ENCODE results near the gene ABHD15.
A peak's percentile ranks its signal among the peaks of the same experiment; 100 is the strongest.

ABHD15 gene

DNA sequence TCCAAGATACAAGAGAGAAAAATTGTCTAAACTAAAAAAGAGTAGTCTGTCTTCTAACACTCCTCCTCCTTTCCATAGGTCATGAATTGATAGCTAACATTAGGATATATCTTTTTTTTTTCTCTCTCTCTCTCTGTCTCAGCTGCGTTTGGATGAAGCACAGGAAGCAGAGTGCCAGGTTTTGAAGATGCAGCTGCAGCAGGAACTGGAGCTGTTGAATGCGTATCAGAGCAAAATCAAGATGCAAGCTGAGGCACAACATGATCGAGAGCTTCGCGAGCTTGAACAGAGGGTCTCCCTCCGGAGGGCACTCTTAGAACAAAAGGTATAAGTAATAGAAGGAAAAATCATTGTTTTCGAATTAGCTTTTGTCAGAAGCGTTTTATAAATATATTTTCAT is 32.9 kb downstream of the ABHD15 start:
- TF ChIP-seq, protein P1, sequence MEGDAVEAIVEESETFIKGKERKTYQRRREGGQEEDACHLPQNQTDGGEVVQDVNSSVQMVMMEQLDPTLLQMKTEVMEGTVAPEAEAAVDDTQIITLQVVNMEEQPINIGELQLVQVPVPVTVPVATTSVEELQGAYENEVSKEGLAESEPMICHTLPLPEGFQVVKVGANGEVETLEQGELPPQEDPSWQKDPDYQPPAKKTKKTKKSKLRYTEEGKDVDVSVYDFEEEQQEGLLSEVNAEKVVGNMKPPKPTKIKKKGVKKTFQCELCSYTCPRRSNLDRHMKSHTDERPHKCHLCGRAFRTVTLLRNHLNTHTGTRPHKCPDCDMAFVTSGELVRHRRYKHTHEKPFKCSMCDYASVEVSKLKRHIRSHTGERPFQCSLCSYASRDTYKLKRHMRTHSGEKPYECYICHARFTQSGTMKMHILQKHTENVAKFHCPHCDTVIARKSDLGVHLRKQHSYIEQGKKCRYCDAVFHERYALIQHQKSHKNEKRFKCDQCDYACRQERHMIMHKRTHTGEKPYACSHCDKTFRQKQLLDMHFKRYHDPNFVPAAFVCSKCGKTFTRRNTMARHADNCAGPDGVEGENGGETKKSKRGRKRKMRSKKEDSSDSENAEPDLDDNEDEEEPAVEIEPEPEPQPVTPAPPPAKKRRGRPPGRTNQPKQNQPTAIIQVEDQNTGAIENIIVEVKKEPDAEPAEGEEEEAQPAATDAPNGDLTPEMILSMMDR (conservative IDR thresholded peaks at IDR 0.05; ENCODE audit: low read depth, low read length), result no peak
- no peak overlapping the region for H3K4me3 ChIP-seq (ENCODE audit: low read depth, low read length)
- DNase-seq (ENCODE audit: low read depth), result no peak

DNA sequence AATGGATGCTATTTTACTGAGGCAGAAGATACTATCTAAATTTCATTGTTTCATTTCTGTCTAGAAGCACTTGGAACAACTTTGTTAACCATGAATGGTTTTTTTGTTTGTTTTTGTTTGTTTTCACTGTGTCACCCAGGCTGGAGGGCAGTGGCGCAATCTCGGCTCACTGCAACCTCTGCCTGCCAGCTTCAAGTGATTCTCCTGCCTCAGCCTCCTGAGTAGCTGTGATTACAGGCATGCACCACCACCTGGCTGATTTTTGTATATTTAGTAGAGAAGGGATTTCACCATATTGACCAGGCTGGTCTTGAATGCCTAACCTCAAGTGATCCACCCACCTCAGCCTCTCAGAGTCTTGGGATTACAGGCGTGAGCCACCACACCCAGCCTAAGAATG is 40.5 kb downstream of the ABHD15 start:
- TF ChIP-seq, protein P1 (conservative IDR thresholded peaks at IDR 0.05; ENCODE audit: low read depth, low read length), result no peak
- no peak for DNase-seq (ENCODE audit: low read depth)
- H3K4me3 ChIP-seq (ENCODE audit: low read depth, low read length), result no peak overlapping the region

DNA sequence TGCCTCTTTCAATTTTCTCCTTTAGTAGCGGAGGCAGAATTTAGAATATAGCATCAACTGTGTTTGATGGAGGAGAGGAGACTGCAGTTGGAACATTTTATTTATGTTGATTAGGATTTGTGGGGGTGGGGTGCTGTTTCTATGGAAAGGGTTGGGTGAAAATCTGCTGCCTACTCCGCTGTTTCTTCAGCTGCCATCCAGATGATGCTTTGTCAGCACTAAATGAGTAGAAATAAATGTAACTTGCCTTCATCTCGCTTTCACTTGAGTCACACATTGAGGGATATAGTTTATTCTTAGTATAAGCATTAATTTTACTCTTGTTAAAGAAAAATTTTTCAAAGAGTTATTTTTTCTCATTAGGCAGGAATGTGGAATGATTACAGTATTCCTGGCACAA is 42.1 kb downstream of the ABHD15 start:
- no peak for DNase-seq (ENCODE audit: low read depth)
- TF ChIP-seq, protein P1 (conservative IDR thresholded peaks at IDR 0.05; ENCODE audit: low read depth, low read length), result no peak
- H3K4me3 ChIP-seq (ENCODE audit: low read depth, low read length), result no peak overlapping the region

DNA sequence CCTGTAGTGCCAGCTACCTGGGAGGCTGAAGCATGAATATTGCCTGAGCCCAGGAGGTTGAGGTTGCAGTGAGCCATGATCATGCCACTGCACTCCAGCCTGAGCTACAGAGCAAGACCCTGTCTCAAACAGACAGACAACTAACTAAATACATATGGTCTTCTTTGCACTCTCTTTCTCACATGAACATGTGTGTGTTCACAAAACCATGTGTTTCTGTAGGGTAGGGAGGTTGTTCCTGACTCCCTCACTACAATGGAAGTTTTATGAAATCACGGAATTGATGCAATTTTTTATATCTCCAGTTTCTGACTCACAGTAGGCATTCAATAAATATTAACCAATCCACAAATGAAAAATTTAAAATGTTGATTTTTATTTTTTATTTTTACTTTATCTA is 48.5 kb downstream of the ABHD15 start:
- TF ChIP-seq, protein P1 (conservative IDR thresholded peaks at IDR 0.05; ENCODE audit: low read depth, low read length), result no peak
- no peak overlapping the region for H3K4me3 ChIP-seq (ENCODE audit: low read depth, low read length)
- no peak for DNase-seq (ENCODE audit: low read depth)

DNA sequence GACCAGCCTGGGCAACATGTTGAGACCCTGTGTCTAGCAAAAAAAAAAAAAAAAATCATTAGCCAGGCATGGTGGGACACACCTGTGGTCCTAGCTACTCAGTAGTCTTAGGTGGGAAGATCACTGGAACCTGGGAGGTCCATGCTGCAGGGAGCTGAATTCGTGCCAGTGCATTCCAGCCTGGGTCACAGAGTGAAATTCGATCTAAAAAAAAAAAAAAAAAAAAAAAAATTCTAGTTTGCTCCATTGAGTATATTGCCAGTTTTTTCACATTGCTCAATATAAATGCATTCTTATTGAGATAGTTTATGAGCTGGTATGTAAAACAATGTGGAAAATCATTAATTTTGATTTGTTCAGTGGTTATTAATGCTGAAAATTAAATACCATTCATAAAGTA is 52.0 kb downstream of the ABHD15 start:
- TF ChIP-seq, protein P1 (conservative IDR thresholded peaks at IDR 0.05; ENCODE audit: low read depth, low read length), result no peak
- H3K4me3 ChIP-seq (ENCODE audit: low read depth, low read length), result no peak overlapping the region
- DNase-seq (ENCODE audit: low read depth), result peak; percentile 72

DNA sequence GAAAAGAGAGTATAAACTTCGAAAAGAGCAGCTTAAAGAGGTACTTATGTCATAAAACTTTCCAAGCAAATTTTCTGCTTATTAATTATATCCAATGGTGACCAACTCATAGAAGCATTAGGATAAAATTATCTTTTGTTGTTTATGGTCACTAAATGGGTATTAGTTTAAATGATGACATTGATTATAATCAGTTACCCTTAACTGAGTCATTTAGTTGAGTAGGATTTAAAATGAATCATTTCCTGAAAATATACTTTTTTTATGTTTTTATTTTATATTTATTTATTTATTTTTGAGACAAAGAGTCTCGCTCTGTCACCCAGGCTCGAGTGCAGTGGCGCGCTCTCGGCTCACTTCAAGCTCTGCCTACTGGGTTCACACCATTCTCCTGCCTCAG is 55.9 kb downstream of the ABHD15 start:
- TF ChIP-seq, protein P1 (conservative IDR thresholded peaks at IDR 0.05; ENCODE audit: low read depth, low read length), result no peak
- no peak for DNase-seq (ENCODE audit: low read depth)
- no peak overlapping the region for H3K4me3 ChIP-seq (ENCODE audit: low read depth, low read length)

Data from choroid plexus epithelial cell (primary cell).